ENCODE measurements around the gene EEF1E1.
A peak's percentile ranks its signal among the peaks of the same experiment; 100 is the strongest.

The EEF1E1 gene

GRCh38 chr6:8069631-8070284 is 32.6 kb downstream of the EEF1E1 start:
- H3K27ac ChIP-seq (ENCODE audit: low read length): no peak overlapping the region
- H3K9me3 ChIP-seq (ENCODE audit: insufficient read depth, low read length, severe bottlenecking): no peaks in the 10 kb centered on the region
- peaks cover 5% of the 10 kb centered on the region for H3K4me1 ChIP-seq (ENCODE audit: insufficient read depth, low read length)
- no peaks in the 10 kb centered on the region for H3K36me3 ChIP-seq (ENCODE audit: insufficient read depth, low read length)
- DNase-seq (no peak), ATAC-seq (ENCODE audit: insufficient read depth, low read depth) (no peak)
- no peak overlapping the region for H3K4me3 ChIP-seq (ENCODE audit: low read depth in 1 of 2, low read length in 2 of 2)
- H3K4me2 ChIP-seq (ENCODE audit: insufficient read depth, low read length): no peak overlapping the region
- TF ChIP-seq CTCF (IDR thresholded peaks at IDR 0.05; ENCODE audit: borderline replicate concordance, extremely low read depth, low read length, poor library complexity, severe bottlenecking): no peak
- no peak overlapping the region for H3K9ac ChIP-seq (ENCODE audit: low read depth, low read length)
- H3K27me3 ChIP-seq (ENCODE audit: insufficient read depth, low read length, poor library complexity): no peaks in the 10 kb centered on the region
- H4K20me1 ChIP-seq (ENCODE audit: insufficient read depth, low read length): no peaks in the 10 kb centered on the region
- no peaks in the 10 kb centered on the region for H3K79me2 ChIP-seq (ENCODE audit: insufficient read depth, low read length)
- no peak overlapping the region for H2AFZ ChIP-seq (ENCODE audit: low read depth, low read length)

GRCh38 chr6:8069151-8069550 is 33.2 kb downstream of the EEF1E1 start:
- TF ChIP-seq CTCF (IDR thresholded peaks at IDR 0.05; ENCODE audit: borderline replicate concordance, extremely low read depth, low read length, poor library complexity, severe bottlenecking) (no peak), EZH2 (IDR thresholded peaks at IDR 0.05; ENCODE audit: borderline replicate concordance, low read depth, low read length, severe bottlenecking) (no peak)
- no peak for ATAC-seq (ENCODE audit: insufficient read depth, low read depth)
- Histone ChIP-seq H3K27ac (ENCODE audit: low read length) (no peak overlapping the region), H3K79me2 (ENCODE audit: insufficient read depth, low read length) (peaks cover 4% of the 10 kb centered on the region), H3K4me2 (ENCODE audit: insufficient read depth, low read length) (no peak overlapping the region), H3K36me3 (ENCODE audit: insufficient read depth, low read length) (no peaks in the 10 kb centered on the region), H3K27me3 (ENCODE audit: insufficient read depth, low read length, poor library complexity) (no peaks in the 10 kb centered on the region), H4K20me1 (ENCODE audit: insufficient read depth, low read length) (no peaks in the 10 kb centered on the region), H3K9ac (ENCODE audit: low read depth, low read length) (no peak overlapping the region), H3K4me3 (ENCODE audit: low read depth in 1 of 2, low read length in 2 of 2) (no peak overlapping the region), H3K9me3 (ENCODE audit: insufficient read depth, low read length, severe bottlenecking) (no peaks in the 10 kb centered on the region), H2AFZ (ENCODE audit: low read depth, low read length) (no peak overlapping the region), H3K4me1 (ENCODE audit: insufficient read depth, low read length) (peaks cover 9% of the 10 kb centered on the region)
- DNase-seq: no peak

- TF ChIP-seq EZH2 (IDR thresholded peaks at IDR 0.05; ENCODE audit: borderline replicate concordance, low read depth, low read length, severe bottlenecking): no peak
- peak; percentile 18 for TF ChIP-seq CTCF (IDR thresholded peaks at IDR 0.05; ENCODE audit: borderline replicate concordance, extremely low read depth, low read length, poor library complexity, severe bottlenecking)
- Histone ChIP-seq H3K27me3 (ENCODE audit: insufficient read depth, low read length, poor library complexity) (no peaks in the 10 kb centered on the region), H3K36me3 (ENCODE audit: insufficient read depth, low read length) (peaks cover 10% of the 10 kb centered on the region), H3K9ac (ENCODE audit: low read depth, low read length) (no peak overlapping the region), H4K20me1 (ENCODE audit: insufficient read depth, low read length) (no peaks in the 10 kb centered on the region), H2AFZ (ENCODE audit: low read depth, low read length) (peak overlapping the region; percentile 91), H3K27ac (ENCODE audit: low read length) (no peak overlapping the region), H3K4me1 (ENCODE audit: insufficient read depth, low read length) (peaks cover 20% of the 10 kb centered on the region), H3K9me3 (ENCODE audit: insufficient read depth, low read length, severe bottlenecking) (no peaks in the 10 kb centered on the region), H3K4me3 (ENCODE audit: low read depth in 1 of 2, low read length in 2 of 2) (no peak overlapping the region), H3K79me2 (ENCODE audit: insufficient read depth, low read length) (peaks cover 32% of the 10 kb centered on the region), H3K4me2 (ENCODE audit: insufficient read depth, low read length) (no peak overlapping the region)
- ATAC-seq (ENCODE audit: insufficient read depth, low read depth) (no peak), DNase-seq (no peak)
Measured at GRCh38 chr6:8066108-8066507, 36.2 kb downstream of the EEF1E1 start.
